HepG2 (cell line): Measurements from ENCODE around the gene SERINC5. TPM values are rescaled to one million over a fixed set of nuclear protein-coding genes. Genes with fewer than 3 reads are reported as not detected.

Experiments used
- ATAC-seq: fragments of 200-7000 bp; cut with Tn5 transposase; 3 replicates; pipeline ENCODE4 v1.9.1; 2020; ENCODE audit warnings: mild to moderate bottlenecking, moderate library complexity
- BruUV-seq: library from RNA; stranded (reverse); fragments of 400-500 nt; replicated peaks from 2 replicates; lab custom pipeline; 2021; lab: Mats Ljungman, UMichigan
- CTCF ChIA-PET: fragments of 300-600 bp; formaldehyde crosslinking; extraction: SDS; loops from one replicate; lab custom pipeline; 2021; ENCODE audit warnings: low total read pairs, inconsistent platforms, low intra/inter-chr PET ratio; lab: Yijun Ruan, JAX
- POLR2A ChIA-PET: fragments of 350-600 bp; sonication (Branson Sonifier 250); formaldehyde crosslinking; loops from one replicate; lab custom pipeline; 2020; ENCODE audit warnings: antibody characterized with exemption, inconsistent platforms; lab: Yijun Ruan, JAX
- DNase-seq: peaks from one replicate; pipeline ENCODE4 v3.0.0-alpha.2; 2015; ENCODE audit warnings: low spot score
- FAIRE-seq: peaks from 3 replicates; lab custom pipeline; 2011; peaks lifted over from hg19 to GRCh38; lab: Jason Lieb, UNC
- H2AFZ ChIP-seq: one replicate; pipeline ENCODE4 v1.6.1; 2011; ENCODE audit warnings: low read length, inconsistent platforms
- H3K27ac ChIP-seq: fragments of 300-600 bp; 3 replicates; pipeline ENCODE4 v1.8.0; 2011; ENCODE audit warnings: mixed run types, mild to moderate bottlenecking, mixed read lengths, low read length, inconsistent platforms; ENCODE audit not compliant: insufficient read depth; ENCODE audit errors: extremely low read length
- H3K27me3 ChIP-seq, 2 experiments: fragments of 200-600 bp in 1 of 2; 2 replicates in 1 of 2; 3 replicates in 1 of 2; pipeline versions ENCODE4 v1.6.0 to v1.8.0; 2011; ENCODE audit warnings: low read length in 2 of 2, mild to moderate bottlenecking in 2 of 2, moderate library complexity in 2 of 2, inconsistent platforms in 1 of 2; ENCODE audit not compliant: insufficient read depth in 2 of 2, control insufficient read depth in 1 of 2
- H3K36me3 ChIP-seq, 2 experiments: fragments of 200-600 bp in 1 of 2; replicated peaks in 1 of 2; 2 replicates in 1 of 2; 3 replicates in 1 of 2; pipeline versions ENCODE4 v1.5.1 to v1.8.0; 2011; ENCODE audit warnings: low read length in 2 of 2, inconsistent platforms in 1 of 2; ENCODE audit not compliant: insufficient read depth in 2 of 2, control insufficient read depth in 1 of 2
- H3K4me1 ChIP-seq: 2 replicates; pipeline ENCODE4 v1.5.1; 2012; ENCODE audit warnings: low read length, inconsistent platforms; ENCODE audit not compliant: insufficient read depth
- H3K4me2 ChIP-seq: 2 replicates; pipeline ENCODE4 v1.6.0; 2011; ENCODE audit warnings: low read depth, low read length, inconsistent platforms
- H3K4me3 ChIP-seq, 3 experiments: fragments of 200-600 bp in 1 of 3; sonication (generic), shearing (Covaris generic) in 1 of 3; replicated peaks in 1 of 3; 2 replicates each; pipeline ENCODE4 v1.5.1; 2011 to 2016; ENCODE audit warnings: low read length in 3 of 3, inconsistent platforms in 2 of 3, low read depth in 2 of 3, mild to moderate bottlenecking in 2 of 3, control low read depth in 1 of 3, mixed read lengths in 1 of 3; ENCODE audit not compliant: insufficient read depth in 1 of 3
- H3K79me2 ChIP-seq: one replicate; pipeline ENCODE4 v1.6.1; 2011; ENCODE audit warnings: low read length, inconsistent platforms; ENCODE audit not compliant: insufficient read depth
- H3K9ac ChIP-seq: 2 replicates; pipeline ENCODE4 v1.6.0; 2011; ENCODE audit warnings: mild to moderate bottlenecking, low read depth, low read length, inconsistent platforms; ENCODE audit not compliant: insufficient read depth
- H3K9me3 ChIP-seq: 2 replicates; pipeline ENCODE4 v1.5.1; 2012; ENCODE audit warnings: mild to moderate bottlenecking, low read length
- H4K20me1 ChIP-seq: 2 replicates; pipeline ENCODE4 v1.6.0; 2011; ENCODE audit warnings: inconsistent platforms, mild to moderate bottlenecking, low read length, moderate library complexity; ENCODE audit not compliant: insufficient read depth
- CC2D1A ChIP-seq: sonication (generic); formaldehyde crosslinking; IDR thresholded peaks from 2 replicates; pipeline ENCODE4 v1.8.1; 2023; ENCODE audit warnings: mild to moderate bottlenecking, missing genetic modification reagents
- RFX3 ChIP-seq: IDR thresholded peaks from 2 replicates; pipeline ENCODE4 v1.6.1; 2016; ENCODE audit warnings: missing biosample characterization, missing genetic modification reagents
- STAG1 ChIP-seq: sonication (generic); formaldehyde crosslinking; IDR thresholded peaks from 2 replicates; pipeline ENCODE4 v1.4.0; 2020; ENCODE audit warnings: missing genetic modification reagents
- ZNF326 ChIP-seq: sonication (generic); formaldehyde crosslinking; IDR thresholded peaks from 2 replicates; pipeline ENCODE4 v1.4.0; 2020; ENCODE audit warnings: missing genetic modification reagents, borderline replicate concordance
- ZNF619 ChIP-seq: sonication (generic); formaldehyde crosslinking; IDR thresholded peaks from 2 replicates; pipeline ENCODE4 v1.4.0; 2020; ENCODE audit warnings: mild to moderate bottlenecking, missing genetic modification reagents
- WGBS: methylation state at CpG from one replicate; pipeline ENCODE4 v1.1.6; 2017; ENCODE audit warnings: low lambda C conversion rate; 5-methylcytosine and 5-hydroxymethylcytosine counted together
- in situ Hi-C: cut with HindIII; loops from 2 replicates; pipeline ENCODE4 v1.10.0; 2017; ENCODE audit warnings: low pct_unique_long_range_greater_than_20kb; ENCODE audit not compliant: extremely low pct_ligation_motif_present
- intact Hi-C: fragments of 100-400 bp; cut with micrococcal nuclease; formaldehyde crosslinking; loops from one replicate; pipeline ENCODE4 v1.10.0; 2022; ENCODE audit not compliant: unreplicated experiment
- polyA plus RNA-seq, 8 experiments: library from polyadenylated mRNA; depleted of rRNA in 3 of 8; stranded (reverse) in 7 of 8; unstranded in 1 of 8; fragments of >200 nt; fragmentation: Illumina TruSeq in 4 of 8; extraction: Trizol in 4 of 8; gene quantifications; 2 replicates each; pipeline versions ENCODE4 v1.2.1 to v1.2.3, GENCODE V29; 2011 to 2016; ENCODE audit warnings: low read depth in 4 of 8, missing spikeins in 1 of 8, mixed read lengths in 1 of 8; ENCODE audit not compliant: insufficient read depth in 1 of 8
- total RNA-seq, 5 experiments: library from RNA; depleted of rRNA; stranded (reverse); fragments of >200 nt; fragmentation: Illumina TruSeq; extraction: Trizol; gene quantifications; 2 replicates each; pipeline ENCODE4 v1.2.3, GENCODE V29; 2016; ENCODE audit warnings: low read depth in 1 of 5
- TF ChIP-seq, protein P1 (sequence below): sonication (generic); formaldehyde crosslinking; IDR thresholded peaks from 2 replicates; pipeline ENCODE4 v1.4.0; 2020; ENCODE audit warnings: missing genetic modification reagents
- TF ChIP-seq, protein P2 (sequence below): sonication (generic); formaldehyde crosslinking; IDR thresholded peaks from 2 replicates; pipeline ENCODE4 v1.4.0; 2020; ENCODE audit warnings: missing genetic modification reagents; ENCODE audit errors: not compliant biosample characterization
- TF ChIP-seq, protein P3 (sequence below): sonication (generic); formaldehyde crosslinking; IDR thresholded peaks from 2 replicates; pipeline ENCODE4 v1.5.0; 2020; ENCODE audit warnings: mild to moderate bottlenecking, missing genetic modification reagents

The SERINC5 gene
- total and polyA plus RNA-seq, 2 of the 13 experiments (the other 11 are each of a cell fraction or from before 2014, with no cell fraction given), result 17.3 to 22.8 TPM

DNA sequence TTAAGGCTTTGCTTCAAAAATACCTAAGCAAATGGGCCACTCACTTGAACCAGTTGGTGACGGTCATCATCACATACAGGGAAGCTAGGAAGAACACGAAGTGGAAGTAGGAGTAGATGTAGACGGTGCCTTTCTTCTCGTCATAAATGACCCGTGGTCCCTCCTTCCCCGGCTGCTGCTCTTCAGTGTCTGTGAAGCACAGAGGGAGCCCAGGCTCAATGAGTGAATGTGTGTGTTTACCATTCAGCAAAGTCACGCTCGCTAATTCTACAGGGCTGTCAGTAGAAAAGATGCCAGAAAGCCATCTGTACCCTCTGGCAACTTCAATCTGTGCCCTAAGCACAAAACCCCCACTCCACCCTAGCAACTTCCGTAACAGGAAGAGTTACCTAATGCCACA, 109.8 kb downstream of the SERINC5 start (continued):
- TF ChIP-seq, protein P1, sequence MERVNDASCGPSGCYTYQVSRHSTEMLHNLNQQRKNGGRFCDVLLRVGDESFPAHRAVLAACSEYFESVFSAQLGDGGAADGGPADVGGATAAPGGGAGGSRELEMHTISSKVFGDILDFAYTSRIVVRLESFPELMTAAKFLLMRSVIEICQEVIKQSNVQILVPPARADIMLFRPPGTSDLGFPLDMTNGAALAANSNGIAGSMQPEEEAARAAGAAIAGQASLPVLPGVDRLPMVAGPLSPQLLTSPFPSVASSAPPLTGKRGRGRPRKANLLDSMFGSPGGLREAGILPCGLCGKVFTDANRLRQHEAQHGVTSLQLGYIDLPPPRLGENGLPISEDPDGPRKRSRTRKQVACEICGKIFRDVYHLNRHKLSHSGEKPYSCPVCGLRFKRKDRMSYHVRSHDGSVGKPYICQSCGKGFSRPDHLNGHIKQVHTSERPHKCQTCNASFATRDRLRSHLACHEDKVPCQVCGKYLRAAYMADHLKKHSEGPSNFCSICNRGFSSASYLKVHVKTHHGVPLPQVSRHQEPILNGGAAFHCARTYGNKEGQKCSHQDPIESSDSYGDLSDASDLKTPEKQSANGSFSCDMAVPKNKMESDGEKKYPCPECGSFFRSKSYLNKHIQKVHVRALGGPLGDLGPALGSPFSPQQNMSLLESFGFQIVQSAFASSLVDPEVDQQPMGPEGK (CRISPR knock-in tag), result no peak
- TF ChIP-seq CC2D1A, result no peak
- TF ChIP-seq ZNF326 (CRISPR knock-in tag), result no peak
- TF ChIP-seq RFX3 (CRISPR knock-in tag), result no peak
- no peak for TF ChIP-seq ZNF619 (CRISPR knock-in tag)
- TF ChIP-seq, protein P2, sequence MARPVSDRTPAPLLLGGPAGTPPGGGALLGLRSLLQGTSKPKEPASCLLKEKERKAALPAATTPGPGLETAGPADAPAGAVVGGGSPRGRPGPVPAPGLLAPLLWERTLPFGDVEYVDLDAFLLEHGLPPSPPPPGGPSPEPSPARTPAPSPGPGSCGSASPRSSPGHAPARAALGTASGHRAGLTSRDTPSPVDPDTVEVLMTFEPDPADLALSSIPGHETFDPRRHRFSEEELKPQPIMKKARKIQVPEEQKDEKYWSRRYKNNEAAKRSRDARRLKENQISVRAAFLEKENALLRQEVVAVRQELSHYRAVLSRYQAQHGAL (CRISPR knock-in tag), result no peak

DNA sequence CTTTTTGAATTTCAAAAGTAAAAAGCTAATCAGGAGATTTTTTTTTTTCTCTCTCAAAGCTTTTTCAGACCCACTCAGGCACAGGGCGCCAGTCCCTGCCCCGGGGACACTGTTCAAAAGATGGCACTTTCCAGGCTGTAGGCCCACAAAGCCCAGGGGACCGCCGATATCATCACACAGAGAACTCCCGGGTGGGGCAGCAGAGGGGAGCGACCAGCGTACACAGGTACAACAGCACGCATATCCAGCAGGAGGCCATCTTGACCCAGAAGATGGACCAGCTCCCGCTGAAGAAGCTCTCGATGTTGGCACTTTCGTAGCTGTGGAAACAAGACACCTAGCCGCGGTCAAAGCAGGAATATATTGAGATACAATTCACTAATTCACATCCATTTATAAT, 112.4 kb downstream of the SERINC5 start:
- no TSS peak for BruUV-seq
- WGBS, result 99% methylated on average over 13 of the region's 13 CpGs
- no peak for FAIRE-seq
- Histone ChIP-seq H3K27me3 (no peaks in the 10 kb centered on the region), H3K79me2 (no peaks in the 10 kb centered on the region), H3K4me3 (no peak overlapping the region), H3K4me2 (no peak overlapping the region), H3K4me1 (no peaks in the 10 kb centered on the region), H3K9ac (no peak overlapping the region), H3K9me3 (no peaks in the 10 kb centered on the region), H4K20me1 (no peaks in the 10 kb centered on the region), H2AFZ (no peak overlapping the region), H3K36me3 (peaks cover 14 to 45% of the 10 kb centered on the region in 2 experiments), H3K27ac (no peak overlapping the region)
- ChIA-PET POLR2A (interaction anchor here (1.0 kb wide), 1 partner anchor 62 kb away, joined by 4 read pairs; no protein-coding TSS in a partner anchor), CTCF (no interaction called here)
- no peak for DNase-seq
- ATAC-seq, result no peak; the same call in 2 of the 3 replicates
- intact Hi-C loops (no loop called here), in situ Hi-C loops (no loop called here)
- TF ChIP-seq, protein P3, sequence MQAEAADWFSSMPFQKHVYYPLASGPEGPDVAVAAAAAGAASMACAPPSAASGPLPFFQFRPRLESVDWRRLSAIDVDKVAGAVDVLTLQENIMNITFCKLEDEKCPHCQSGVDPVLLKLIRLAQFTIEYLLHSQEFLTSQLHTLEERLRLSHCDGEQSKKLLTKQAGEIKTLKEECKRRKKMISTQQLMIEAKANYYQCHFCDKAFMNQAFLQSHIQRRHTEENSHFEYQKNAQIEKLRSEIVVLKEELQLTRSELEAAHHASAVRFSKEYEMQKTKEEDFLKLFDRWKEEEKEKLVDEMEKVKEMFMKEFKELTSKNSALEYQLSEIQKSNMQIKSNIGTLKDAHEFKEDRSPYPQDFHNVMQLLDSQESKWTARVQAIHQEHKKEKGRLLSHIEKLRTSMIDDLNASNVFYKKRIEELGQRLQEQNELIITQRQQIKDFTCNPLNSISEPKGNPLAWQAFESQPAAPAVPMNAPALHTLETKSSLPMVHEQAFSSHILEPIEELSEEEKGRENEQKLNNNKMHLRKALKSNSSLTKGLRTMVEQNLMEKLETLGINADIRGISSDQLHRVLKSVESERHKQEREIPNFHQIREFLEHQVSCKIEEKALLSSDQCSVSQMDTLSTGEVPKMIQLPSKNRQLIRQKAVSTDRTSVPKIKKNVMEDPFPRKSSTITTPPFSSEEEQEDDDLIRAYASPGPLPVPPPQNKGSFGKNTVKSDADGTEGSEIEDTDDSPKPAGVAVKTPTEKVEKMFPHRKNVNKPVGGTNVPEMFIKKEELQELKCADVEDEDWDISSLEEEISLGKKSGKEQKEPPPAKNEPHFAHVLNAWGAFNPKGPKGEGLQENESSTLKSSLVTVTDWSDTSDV (CRISPR knock-in tag), result no peak
- TF ChIP-seq STAG1 (CRISPR knock-in tag), result 0 out of 2 replicates have a peak, but pooled peaks have one; percentile 13
